Trophoblast cell (in vitro differentiated cells and primary cell): ENCODE data around the gene BFAR.
"Not testable (repeated sequence)": the region's sequence is repeated elsewhere in the genome, so short reads cannot be mapped to it uniquely, and the experiment has no call there.

Experiments used
- DNase-seq, 2 donors: peaks; one replicate each; pipeline ENCODE4 v3.0.0-alpha.2; 2016
- H2AFZ ChIP-seq: 2 replicates; pipeline ENCODE4 v1.6.1; 2013; ENCODE audit warnings: low read length, moderate library complexity, mild to moderate bottlenecking; ENCODE audit not compliant: insufficient read depth, poor library complexity
- H2AK5ac ChIP-seq: 2 replicates; pipeline ENCODE4 v1.6.1; 2013; ENCODE audit warnings: mild to moderate bottlenecking, low read length
- H2BK120ac ChIP-seq: 2 replicates; pipeline ENCODE4 v1.6.1; 2013; ENCODE audit warnings: low read length, mild to moderate bottlenecking, moderate library complexity; ENCODE audit not compliant: insufficient read depth, poor library complexity
- H2BK12ac ChIP-seq: 2 replicates; pipeline ENCODE4 v1.6.1; 2013; ENCODE audit warnings: mild to moderate bottlenecking, low read length, moderate library complexity
- H2BK5ac ChIP-seq: 2 replicates; pipeline ENCODE4 v1.6.1; 2013; ENCODE audit warnings: low read length, low read depth, moderate library complexity, mild to moderate bottlenecking; ENCODE audit not compliant: poor library complexity
- H3K14ac ChIP-seq: 2 replicates; pipeline ENCODE4 v1.6.1; 2013; ENCODE audit warnings: mild to moderate bottlenecking, low read length
- H3K18ac ChIP-seq: 2 replicates; pipeline ENCODE4 v1.6.1; 2013; ENCODE audit warnings: mild to moderate bottlenecking, low read length
- H3K23ac ChIP-seq: 2 replicates; pipeline ENCODE4 v1.6.1; 2013; ENCODE audit warnings: low read length
- H3K27ac ChIP-seq: 2 replicates; pipeline ENCODE4 v1.5.1; 2013; ENCODE audit warnings: low read depth, mild to moderate bottlenecking, inconsistent platforms, low read length, moderate library complexity
- H3K27me3 ChIP-seq: 2 replicates; pipeline ENCODE4 v1.6.1; 2013; ENCODE audit warnings: inconsistent platforms, mild to moderate bottlenecking, low read length, moderate library complexity; ENCODE audit not compliant: insufficient read depth
- H3K36me3 ChIP-seq, 2 experiments: 1 replicate in 1 of 2; 2 replicates in 1 of 2; pipeline ENCODE4 v1.6.1; 2013; ENCODE audit warnings: low read length in 2 of 2, mild to moderate bottlenecking in 2 of 2, moderate library complexity in 1 of 2; ENCODE audit not compliant: insufficient read depth in 2 of 2, control insufficient read depth in 1 of 2
- H3K4ac ChIP-seq: 2 replicates; pipeline ENCODE4 v1.6.1; 2013; ENCODE audit warnings: low read depth, mild to moderate bottlenecking, low read length, moderate library complexity
- H3K4me1 ChIP-seq, 2 experiments: 1 replicate in 1 of 2; 2 replicates in 1 of 2; pipeline ENCODE4 v1.6.1; 2013; ENCODE audit warnings: low read length in 2 of 2, mild to moderate bottlenecking in 2 of 2, moderate library complexity in 1 of 2; ENCODE audit not compliant: insufficient read depth in 2 of 2, control insufficient read depth in 1 of 2
- H3K4me2 ChIP-seq: 2 replicates; pipeline ENCODE4 v1.6.1; 2013; ENCODE audit warnings: inconsistent platforms, mild to moderate bottlenecking, low read length, moderate library complexity
- H3K4me3 ChIP-seq: 2 replicates; pipeline ENCODE4 v1.5.1; 2013; ENCODE audit warnings: mild to moderate bottlenecking, low read depth, low read length, inconsistent platforms
- H3K79me1 ChIP-seq: one replicate; pipeline ENCODE4 v1.6.1; 2013; ENCODE audit warnings: low read length
- H3K79me2 ChIP-seq: 2 replicates; pipeline ENCODE4 v1.6.1; 2013; ENCODE audit warnings: low read length, mild to moderate bottlenecking; ENCODE audit not compliant: control insufficient read depth, insufficient read depth, poor library complexity
- H3K9ac ChIP-seq: 2 replicates; pipeline ENCODE4 v1.6.1; 2013; ENCODE audit warnings: mild to moderate bottlenecking, low read length
- H3K9me3 ChIP-seq: 2 replicates; pipeline ENCODE4 v1.6.1; 2013; ENCODE audit warnings: low read depth, mild to moderate bottlenecking, control low read depth, inconsistent platforms, low read length; ENCODE audit not compliant: insufficient read depth
- H4K12ac ChIP-seq: 2 replicates; pipeline ENCODE4 v1.6.1; 2013; ENCODE audit warnings: low read depth, mild to moderate bottlenecking, low read length, moderate library complexity
- H4K8ac ChIP-seq: 2 replicates; pipeline ENCODE4 v1.6.1; 2013; ENCODE audit warnings: low read depth, mild to moderate bottlenecking, low read length, moderate library complexity
- H4K91ac ChIP-seq: one replicate; pipeline ENCODE4 v1.6.1; 2013; ENCODE audit warnings: low read depth, mild to moderate bottlenecking, low read length, moderate library complexity
- WGBS: extraction: QIAGEN DNeasy Blood & Tissue Kit; methylation state at CpG from one replicate; pipeline ENCODE4 v1.1.7; 2013; ENCODE audit warnings: missing lambda C conversion rate; ENCODE audit not compliant: insufficient read length, insufficient coverage; ENCODE audit errors: extremely low coverage; 5-methylcytosine and 5-hydroxymethylcytosine counted together

Gene BFAR

DNA sequence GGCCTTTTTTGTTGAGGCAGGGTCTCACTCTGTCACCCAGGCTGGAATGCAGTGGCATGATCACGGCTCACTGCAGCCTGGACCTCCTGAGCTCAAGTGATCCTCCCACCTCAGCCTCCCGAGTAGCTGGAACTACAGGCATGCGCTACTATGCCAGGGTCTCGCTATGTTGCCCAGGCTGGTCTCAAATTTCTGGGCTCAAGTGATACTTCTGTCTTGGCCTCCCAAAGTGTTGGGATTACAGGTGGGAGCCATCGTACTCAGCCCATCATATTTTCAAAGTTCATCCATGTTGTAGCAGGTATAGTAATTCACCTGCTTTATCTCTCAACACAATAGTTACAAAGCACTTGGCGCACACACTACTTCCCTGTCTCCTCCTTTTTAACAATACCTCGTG is 47.6 kb downstream of the BFAR start:
- H2AK5ac ChIP-seq, H3K9ac ChIP-seq, H3K27ac ChIP-seq, H3K4me3 ChIP-seq, H3K4me1 ChIP-seq, H3K79me1 ChIP-seq, H4K91ac ChIP-seq, H2BK12ac ChIP-seq, H4K12ac ChIP-seq, H3K27me3 ChIP-seq, H3K23ac ChIP-seq, H3K18ac ChIP-seq, H3K36me3 ChIP-seq, DNase-seq, H3K9me3 ChIP-seq, H3K79me2 ChIP-seq, H3K14ac ChIP-seq, H3K4me2 ChIP-seq, H2BK120ac ChIP-seq, H2AFZ ChIP-seq, H2BK5ac ChIP-seq, H4K8ac ChIP-seq, H3K4ac ChIP-seq: not testable (repeated sequence)
- no CpG with 5 or more reads among the region's 7 CpGs for WGBS

GRCh38 chr16:14681115-14681514 is 48.4 kb downstream of the BFAR start:
- Histone ChIP-seq H3K9ac (no peak overlapping the region), H4K8ac (no peak overlapping the region), H3K9me3 (peaks cover 3% of the 10 kb centered on the region), H4K91ac (no peak overlapping the region), H4K12ac (no peak overlapping the region), H2BK12ac (no peak overlapping the region), H2BK120ac (no peak overlapping the region), H3K79me2 (no peaks in the 10 kb centered on the region), H2AFZ (no peak overlapping the region), H2BK5ac (no peak overlapping the region), H3K79me1 (no peaks in the 10 kb centered on the region), H3K27ac (no peak overlapping the region), H2AK5ac (no peak overlapping the region), H3K36me3 (no peaks in the 10 kb centered on the region), H3K27me3 (no peaks in the 10 kb centered on the region), H3K4me2 (no peak overlapping the region), H3K4me3 (no peak overlapping the region), H3K14ac (no peak overlapping the region), H3K4ac (no peak overlapping the region), H3K18ac (no peak overlapping the region), H3K23ac (no peak overlapping the region), H3K4me1 (no peaks in the 10 kb centered on the region)
- no CpG with 5 or more reads among the region's 4 CpGs for WGBS
- DNase-seq, result no peak

GRCh38 chr16:14682121-14682520 is 49.4 kb downstream of the BFAR start:
- H3K4ac ChIP-seq, result no peak overlapping the region
- no peaks in the 10 kb centered on the region for H3K36me3 ChIP-seq
- no peak overlapping the region for H4K8ac ChIP-seq
- no peak overlapping the region for H3K27ac ChIP-seq
- no peak overlapping the region for H2BK5ac ChIP-seq
- H3K79me1 ChIP-seq, result no peaks in the 10 kb centered on the region
- no CpG with 5 or more reads among the region's 8 CpGs for WGBS
- no peak overlapping the region for H3K23ac ChIP-seq
- H3K18ac ChIP-seq, result no peak overlapping the region
- H3K9ac ChIP-seq, result no peak overlapping the region
- H2BK120ac ChIP-seq, result no peak overlapping the region
- peaks cover 3% of the 10 kb centered on the region for H3K9me3 ChIP-seq
- H3K14ac ChIP-seq, result no peak overlapping the region
- no peak overlapping the region for H4K91ac ChIP-seq
- H2AK5ac ChIP-seq, result no peak overlapping the region
- H2BK12ac ChIP-seq, result no peak overlapping the region
- H4K12ac ChIP-seq, result no peak overlapping the region
- H3K79me2 ChIP-seq, result no peaks in the 10 kb centered on the region
- no peaks in the 10 kb centered on the region for H3K27me3 ChIP-seq
- no peaks in the 10 kb centered on the region for H3K4me1 ChIP-seq
- no peak overlapping the region for H3K4me2 ChIP-seq
- H2AFZ ChIP-seq, result no peak overlapping the region
- H3K4me3 ChIP-seq, result no peak overlapping the region
- no peak for DNase-seq

DNA sequence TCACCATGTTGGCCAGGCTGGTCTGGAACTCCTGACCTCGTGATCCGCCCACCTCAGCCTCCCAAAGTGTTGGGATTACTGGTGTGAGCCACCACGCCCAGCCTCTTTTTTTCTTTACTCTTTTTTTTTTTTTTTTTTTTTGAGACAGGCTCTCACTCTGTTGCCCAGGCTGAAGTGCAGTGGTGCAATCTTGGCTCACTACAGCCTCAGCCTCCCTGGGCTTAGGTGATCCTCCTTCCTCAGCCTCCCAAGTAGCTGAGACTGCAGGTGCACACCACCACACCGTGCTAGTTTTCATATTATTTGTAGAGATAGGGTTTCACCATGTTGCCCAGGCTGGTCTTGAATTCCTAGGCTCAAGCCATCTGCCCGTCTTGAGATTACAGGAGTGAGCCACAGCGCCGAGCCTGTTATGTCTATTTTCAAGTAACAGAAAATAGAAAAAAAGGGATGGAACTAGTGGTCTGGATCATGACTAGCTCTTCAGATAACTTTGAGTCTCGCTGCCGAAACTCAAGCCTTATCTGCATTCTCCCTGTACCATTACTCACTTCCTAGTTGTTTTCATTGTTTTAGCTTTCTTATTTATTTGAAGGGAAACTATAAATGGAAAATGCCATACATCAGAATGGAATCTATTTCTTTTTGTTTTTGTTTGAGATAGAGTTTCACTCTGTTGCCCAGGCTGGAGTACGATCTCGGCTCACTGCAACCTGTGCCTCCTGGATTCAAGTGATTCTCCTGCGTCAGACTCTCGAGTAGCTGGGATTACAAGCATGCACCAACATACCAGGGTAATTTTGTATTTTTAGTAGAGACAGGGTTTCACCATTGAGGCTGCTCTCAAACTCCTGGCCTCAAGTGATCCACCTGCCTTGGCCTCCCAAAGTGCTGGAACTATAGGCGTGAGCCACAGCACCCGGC is 53.4 kb downstream of the BFAR start:
- H4K12ac ChIP-seq, H3K36me3 ChIP-seq, H2BK120ac ChIP-seq, H2BK5ac ChIP-seq, H3K27ac ChIP-seq, H2AFZ ChIP-seq, H3K27me3 ChIP-seq, H3K14ac ChIP-seq, H3K18ac ChIP-seq, H4K91ac ChIP-seq, H3K79me1 ChIP-seq, H2AK5ac ChIP-seq, H3K9me3 ChIP-seq, H3K23ac ChIP-seq, H3K4ac ChIP-seq, H3K4me1 ChIP-seq, H3K9ac ChIP-seq, H4K8ac ChIP-seq, H3K4me2 ChIP-seq, H3K79me2 ChIP-seq, H2BK12ac ChIP-seq, H3K4me3 ChIP-seq: not testable (repeated sequence)
- WGBS, result no CpG with 5 or more reads among the region's 15 CpGs
- DNase-seq, result peak in 1 of 2 donors; percentile 14
